ENCODE measurements around the gene HS6ST2.

The HS6ST2 gene

GRCh38 chrX:132708529-132708928 is 249.9 kb downstream of the HS6ST2 start:
- no peak for DNase-seq (ENCODE audit: low read depth)
- no peak overlapping the region for H3K4me3 ChIP-seq (ENCODE audit: control insufficient read depth, low read depth, low read length)
- no peak for TF ChIP-seq CTCF (IDR thresholded peaks at IDR 0.05; ENCODE audit: control insufficient read depth, insufficient read depth, low read depth, low read length, missing control alignments)

DNA sequence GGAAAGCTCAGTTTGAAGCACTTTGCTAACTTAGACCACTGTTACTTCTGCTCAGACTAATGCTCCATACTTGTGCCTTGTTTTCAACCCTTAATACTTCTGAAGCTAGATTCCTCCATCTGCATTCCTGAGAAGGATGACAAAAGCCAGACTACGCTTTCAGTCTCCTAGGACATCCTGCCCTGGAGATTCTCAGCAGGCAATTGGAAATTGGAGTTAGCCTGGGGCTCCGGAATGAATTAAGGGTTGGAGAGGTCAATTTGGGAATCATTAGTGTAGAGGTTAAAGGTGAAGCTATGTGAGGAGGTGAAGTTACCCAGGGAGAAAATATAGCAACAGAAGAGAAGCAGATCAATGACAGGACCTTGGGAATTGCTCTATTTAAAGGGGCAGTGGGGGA is 253.7 kb downstream of the HS6ST2 start:
- no peak overlapping the region for H3K4me3 ChIP-seq (ENCODE audit: control insufficient read depth, low read depth, low read length)
- DNase-seq (ENCODE audit: low read depth): no peak
- no peak for TF ChIP-seq CTCF (IDR thresholded peaks at IDR 0.05; ENCODE audit: control insufficient read depth, insufficient read depth, low read depth, low read length, missing control alignments)

DNA sequence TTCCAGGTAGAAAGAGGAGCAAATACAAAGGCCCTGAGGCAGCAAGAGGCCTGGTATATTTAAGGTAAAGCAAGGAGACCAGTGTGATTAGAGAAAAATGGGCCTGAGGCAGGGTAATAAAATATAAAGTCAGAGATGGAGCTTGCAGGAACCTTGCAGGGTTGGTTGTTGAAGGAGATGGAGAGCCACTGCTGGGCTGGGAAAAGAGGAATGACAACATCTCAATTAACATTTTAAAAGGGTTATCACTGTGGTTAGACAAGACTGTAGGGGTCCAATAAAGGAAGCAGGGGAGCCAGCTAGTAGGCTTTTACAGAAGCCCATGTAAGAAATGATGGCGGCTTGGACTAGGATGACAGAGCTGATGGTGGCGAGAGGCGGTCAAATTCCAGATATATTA is 264.0 kb downstream of the HS6ST2 start:
- no peak overlapping the region for H3K4me3 ChIP-seq (ENCODE audit: control insufficient read depth, low read depth, low read length)
- TF ChIP-seq CTCF (IDR thresholded peaks at IDR 0.05; ENCODE audit: control insufficient read depth, insufficient read depth, low read depth, low read length, missing control alignments): no peak
- no peak for DNase-seq (ENCODE audit: low read depth)

GRCh38 chrX:132692526-132692925 is 265.9 kb downstream of the HS6ST2 start:
- H3K4me3 ChIP-seq (ENCODE audit: control insufficient read depth, low read depth, low read length): no peak overlapping the region
- no peak for TF ChIP-seq CTCF (IDR thresholded peaks at IDR 0.05; ENCODE audit: control insufficient read depth, insufficient read depth, low read depth, low read length, missing control alignments)
- no peak for DNase-seq (ENCODE audit: low read depth)

GRCh38 chrX:132692066-132692465 is 266.4 kb downstream of the HS6ST2 start:
- no peak for DNase-seq (ENCODE audit: low read depth)
- H3K4me3 ChIP-seq (ENCODE audit: control insufficient read depth, low read depth, low read length): no peak overlapping the region
- TF ChIP-seq CTCF (IDR thresholded peaks at IDR 0.05; ENCODE audit: control insufficient read depth, insufficient read depth, low read depth, low read length, missing control alignments): no peak

GRCh38 chrX:132689612-132690563 is 268.5 kb downstream of the HS6ST2 start:
- no peak overlapping the region for H3K4me3 ChIP-seq (ENCODE audit: control insufficient read depth, low read depth, low read length)
- no peak for DNase-seq (ENCODE audit: low read depth)
- no peak for TF ChIP-seq CTCF (IDR thresholded peaks at IDR 0.05; ENCODE audit: control insufficient read depth, insufficient read depth, low read depth, low read length, missing control alignments)
